Renal pelvis (tissue), 12 donors: ENCODE measurements around the gene GPR3. TPM values are rescaled to one million over a fixed set of nuclear protein-coding genes. Genes with fewer than 3 reads are reported as not detected.
A peak's percentile ranks its signal among the peaks of the same experiment; 100 is the strongest.

Source experiments
- DNase-seq: peaks from one replicate; pipeline ENCODE4 v3.0.0-alpha.2; 2013
- long read RNA-seq, 16 experiments: transcript quantifications; one replicate each; lab custom pipeline, GENCODE V29; 2026
- polyA plus RNA-seq, 3 donors: library from polyadenylated mRNA; unstranded; fragments of 120-200 nt; gene quantifications; one replicate each; pipeline ENCODE4 v1.2.1, GENCODE V29; 2013; ENCODE audit not compliant: insufficient read length in 3 of 3

The GPR3 gene
- 1 to 10 TPM in 2 of 3 donors, under 1 TPM in 1; 0.84 to 1.1 (median 1.0) TPM for polyA plus RNA-seq
- long read RNA-seq, donor 1 = 0 reads
- long read RNA-seq, donor 2, partial matches to known transcripts = 0 of 2 reads
- long read RNA-seq, donor 2, other reads (novel, unspliced or antisense) = 0 of 2 reads
- long read RNA-seq, donor 3, partial matches to known transcripts = 0 of 1 reads
- long read RNA-seq, donor 3, other reads (novel, unspliced or antisense) = 0 of 1 reads
- long read RNA-seq, donor 4, partial matches to known transcripts = 0 of 3 reads
- long read RNA-seq, donor 4, other reads (novel, unspliced or antisense) = 0 of 3 reads
- long read RNA-seq, donor 5 = 0 reads
- long read RNA-seq, donor 6, partial matches to known transcripts = 0 of 1 reads
- long read RNA-seq, donor 6, other reads (novel, unspliced or antisense) = 0 of 1 reads
- long read RNA-seq, donor 7, partial matches to known transcripts = 0 of 3 reads
- long read RNA-seq, donor 7, other reads (novel, unspliced or antisense) = 0 of 3 reads
- long read RNA-seq, donor 8, partial matches to known transcripts = 0 of 2 reads
- long read RNA-seq, donor 8, other reads (novel, unspliced or antisense) = 0 of 2 reads
- long read RNA-seq, donor 9, partial matches to known transcripts = 0 of 2 reads
- long read RNA-seq, donor 9, other reads (novel, unspliced or antisense) = 0 of 2 reads
- long read RNA-seq, donor 10 = 0 reads
- long read RNA-seq, donor 11, partial matches to known transcripts = 0 of 1 reads
- long read RNA-seq, donor 11, other reads (novel, unspliced or antisense) = 0 of 1 reads
- long read RNA-seq, donor 12, partial matches to known transcripts = 0 of 3 reads
- long read RNA-seq, donor 12, other reads (novel, unspliced or antisense) = 0 of 3 reads
- long read RNA-seq, donor 13 = 0 reads
- long read RNA-seq, donor 14 = 0 reads
- long read RNA-seq, donor 15 = 0 reads
- long read RNA-seq, donor 16 = 0 reads

GRCh38 chr1:27392096-27392777 lies at the start of gene GPR3:
Gene GPR3, plus strand, starts transcription at chr1:27392622. Its CDS starts 1,177 bp downstream, at chr1:27393799.
- DNase-seq = peak; percentile 85

GRCh38 chr1:27342778-27343638 lies 49.4 kb upstream of the GPR3 start:
- no peak for DNase-seq

GRCh38 chr1:27343639-27344025 lies 48.8 kb upstream of the GPR3 start:
- no peak for DNase-seq

- DNase-seq = no peak
Observed at GRCh38 chr1:27345272-27345671, 47.1 kb upstream of the GPR3 start.

GRCh38 chr1:27346357-27346756 lies 46.1 kb upstream of the GPR3 start:
- DNase-seq = no peak

- DNase-seq = no peak
Observed at GRCh38 chr1:27346991-27347624, 45.3 kb upstream of the GPR3 start.

- DNase-seq = no peak
Observed at GRCh38 chr1:27348861-27349783, 43.3 kb upstream of the GPR3 start.

GRCh38 chr1:27349784-27350662 lies 42.4 kb upstream of the GPR3 start:
- DNase-seq = no peak

- DNase-seq = no peak
Observed at GRCh38 chr1:27350663-27351540, 41.5 kb upstream of the GPR3 start.

GRCh38 chr1:27351541-27352107 lies 40.8 kb upstream of the GPR3 start:
- no peak for DNase-seq

- DNase-seq = no peak
Observed at GRCh38 chr1:27353166-27353565, 39.3 kb upstream of the GPR3 start.

GRCh38 chr1:27353629-27354028 lies 38.8 kb upstream of the GPR3 start:
- no peak for DNase-seq

GRCh38 chr1:27355683-27356082 lies 36.7 kb upstream of the GPR3 start:
- no peak for DNase-seq

- no peak for DNase-seq
Observed at GRCh38 chr1:27356277-27356618, 36.2 kb upstream of the GPR3 start.

- DNase-seq = no peak
Observed at GRCh38 chr1:27356619-27357280, 35.7 kb upstream of the GPR3 start.

- DNase-seq = no peak
Observed at GRCh38 chr1:27357281-27358037, 35.0 kb upstream of the GPR3 start.
